Measurements from ENCODE around the gene PLEKHG5.

DNA sequence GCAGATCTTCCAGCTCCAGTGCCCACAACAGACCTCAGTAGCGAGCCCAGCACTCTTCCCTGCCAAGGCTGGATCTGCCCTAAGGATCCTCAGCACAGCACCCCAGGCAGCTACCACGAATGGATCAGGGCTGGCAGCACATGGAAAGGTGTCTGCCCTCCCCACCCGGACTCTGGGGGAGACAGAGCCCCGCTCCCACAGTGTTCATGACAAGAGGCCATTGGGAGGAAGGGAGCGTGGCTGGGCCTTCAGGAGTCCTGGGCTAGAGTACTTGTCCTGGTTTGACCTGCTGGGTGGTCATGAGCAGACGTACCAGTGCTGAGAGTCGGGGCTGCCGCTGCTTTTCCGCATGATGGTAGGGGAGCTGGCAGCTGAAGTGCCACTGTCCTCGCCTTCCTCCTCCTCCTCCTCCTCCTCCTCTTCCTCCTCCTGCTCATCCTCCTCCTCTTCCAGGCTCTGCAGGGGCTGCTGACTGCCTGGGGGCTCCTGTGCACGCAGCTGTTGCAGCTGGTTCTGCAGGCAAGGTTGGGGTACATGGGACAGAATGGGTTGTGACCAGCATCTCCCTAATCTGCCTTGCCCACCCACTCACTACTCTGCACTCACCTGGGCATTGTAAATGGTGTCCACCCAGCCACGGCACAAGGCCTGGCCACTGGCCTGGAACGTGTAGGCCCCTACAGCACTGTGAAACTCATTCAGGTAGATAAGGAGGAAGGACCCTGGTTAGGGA, 22.6 kb downstream of the PLEKHG5 start:
- TF ChIP-seq, protein P1, sequence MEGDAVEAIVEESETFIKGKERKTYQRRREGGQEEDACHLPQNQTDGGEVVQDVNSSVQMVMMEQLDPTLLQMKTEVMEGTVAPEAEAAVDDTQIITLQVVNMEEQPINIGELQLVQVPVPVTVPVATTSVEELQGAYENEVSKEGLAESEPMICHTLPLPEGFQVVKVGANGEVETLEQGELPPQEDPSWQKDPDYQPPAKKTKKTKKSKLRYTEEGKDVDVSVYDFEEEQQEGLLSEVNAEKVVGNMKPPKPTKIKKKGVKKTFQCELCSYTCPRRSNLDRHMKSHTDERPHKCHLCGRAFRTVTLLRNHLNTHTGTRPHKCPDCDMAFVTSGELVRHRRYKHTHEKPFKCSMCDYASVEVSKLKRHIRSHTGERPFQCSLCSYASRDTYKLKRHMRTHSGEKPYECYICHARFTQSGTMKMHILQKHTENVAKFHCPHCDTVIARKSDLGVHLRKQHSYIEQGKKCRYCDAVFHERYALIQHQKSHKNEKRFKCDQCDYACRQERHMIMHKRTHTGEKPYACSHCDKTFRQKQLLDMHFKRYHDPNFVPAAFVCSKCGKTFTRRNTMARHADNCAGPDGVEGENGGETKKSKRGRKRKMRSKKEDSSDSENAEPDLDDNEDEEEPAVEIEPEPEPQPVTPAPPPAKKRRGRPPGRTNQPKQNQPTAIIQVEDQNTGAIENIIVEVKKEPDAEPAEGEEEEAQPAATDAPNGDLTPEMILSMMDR (conservative IDR thresholded peaks at IDR 0.05): no peak
- TF ChIP-seq ZFX (IDR thresholded peaks at IDR 0.05): no peak
